ENCODE results near the gene USP13.

The USP13 gene

DNA sequence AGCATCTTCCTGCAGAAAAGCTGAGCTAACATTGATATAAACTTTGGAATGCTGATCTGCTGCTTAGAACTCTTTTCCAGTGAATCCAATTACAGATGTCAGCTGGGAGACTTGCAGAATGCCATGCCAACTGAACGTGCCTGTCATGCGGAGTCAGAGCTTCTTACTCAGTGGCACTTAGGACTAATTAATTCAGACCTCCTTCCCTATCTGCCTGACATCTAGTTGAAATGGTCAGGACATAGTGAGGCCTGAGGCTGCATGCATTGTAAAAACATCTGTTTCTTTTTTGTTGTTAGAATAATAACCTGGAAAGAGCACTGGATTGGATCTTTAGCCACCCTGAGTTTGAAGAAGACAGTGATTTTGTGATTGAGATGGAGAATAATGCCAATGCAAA is 112.6 kb downstream of the USP13 start:
- no peaks in the 10 kb centered on the region for H4K20me1 ChIP-seq (ENCODE audit: insufficient read depth, low read length)
- no peak overlapping the region for H2AFZ ChIP-seq (ENCODE audit: low read depth, low read length)
- H3K9ac ChIP-seq (ENCODE audit: low read length) = no peak overlapping the region
- no peak overlapping the region for H3K4me2 ChIP-seq (ENCODE audit: low read length)
- no peak for TF ChIP-seq EZH2phosphoT487 (IDR thresholded peaks at IDR 0.05; ENCODE audit: low read depth)
- TF ChIP-seq, protein P1, sequence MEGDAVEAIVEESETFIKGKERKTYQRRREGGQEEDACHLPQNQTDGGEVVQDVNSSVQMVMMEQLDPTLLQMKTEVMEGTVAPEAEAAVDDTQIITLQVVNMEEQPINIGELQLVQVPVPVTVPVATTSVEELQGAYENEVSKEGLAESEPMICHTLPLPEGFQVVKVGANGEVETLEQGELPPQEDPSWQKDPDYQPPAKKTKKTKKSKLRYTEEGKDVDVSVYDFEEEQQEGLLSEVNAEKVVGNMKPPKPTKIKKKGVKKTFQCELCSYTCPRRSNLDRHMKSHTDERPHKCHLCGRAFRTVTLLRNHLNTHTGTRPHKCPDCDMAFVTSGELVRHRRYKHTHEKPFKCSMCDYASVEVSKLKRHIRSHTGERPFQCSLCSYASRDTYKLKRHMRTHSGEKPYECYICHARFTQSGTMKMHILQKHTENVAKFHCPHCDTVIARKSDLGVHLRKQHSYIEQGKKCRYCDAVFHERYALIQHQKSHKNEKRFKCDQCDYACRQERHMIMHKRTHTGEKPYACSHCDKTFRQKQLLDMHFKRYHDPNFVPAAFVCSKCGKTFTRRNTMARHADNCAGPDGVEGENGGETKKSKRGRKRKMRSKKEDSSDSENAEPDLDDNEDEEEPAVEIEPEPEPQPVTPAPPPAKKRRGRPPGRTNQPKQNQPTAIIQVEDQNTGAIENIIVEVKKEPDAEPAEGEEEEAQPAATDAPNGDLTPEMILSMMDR (IDR thresholded peaks at IDR 0.05; ENCODE audit: low read depth, low read length) = no peak
- peaks cover 39% of the 10 kb centered on the region for H3K36me3 ChIP-seq (replicated peaks; ENCODE audit: low read depth, low read length)
- H3K79me2 ChIP-seq (ENCODE audit: low read length) = no peaks in the 10 kb centered on the region
- H3K4me3 ChIP-seq (ENCODE audit: low read length) = no peak overlapping the region
- peaks cover 5% of the 10 kb centered on the region; the same call in 1 of the 2 replicates for H3K4me1 ChIP-seq (ENCODE audit: low read length)
- no peaks in the 10 kb centered on the region for H3K9me3 ChIP-seq (ENCODE audit: insufficient read depth, low read length)
- no peaks in the 10 kb centered on the region for H3K27me3 ChIP-seq (ENCODE audit: low read depth, low read length)
- H3K27ac ChIP-seq (ENCODE audit: low read length) = no peak overlapping the region

DNA sequence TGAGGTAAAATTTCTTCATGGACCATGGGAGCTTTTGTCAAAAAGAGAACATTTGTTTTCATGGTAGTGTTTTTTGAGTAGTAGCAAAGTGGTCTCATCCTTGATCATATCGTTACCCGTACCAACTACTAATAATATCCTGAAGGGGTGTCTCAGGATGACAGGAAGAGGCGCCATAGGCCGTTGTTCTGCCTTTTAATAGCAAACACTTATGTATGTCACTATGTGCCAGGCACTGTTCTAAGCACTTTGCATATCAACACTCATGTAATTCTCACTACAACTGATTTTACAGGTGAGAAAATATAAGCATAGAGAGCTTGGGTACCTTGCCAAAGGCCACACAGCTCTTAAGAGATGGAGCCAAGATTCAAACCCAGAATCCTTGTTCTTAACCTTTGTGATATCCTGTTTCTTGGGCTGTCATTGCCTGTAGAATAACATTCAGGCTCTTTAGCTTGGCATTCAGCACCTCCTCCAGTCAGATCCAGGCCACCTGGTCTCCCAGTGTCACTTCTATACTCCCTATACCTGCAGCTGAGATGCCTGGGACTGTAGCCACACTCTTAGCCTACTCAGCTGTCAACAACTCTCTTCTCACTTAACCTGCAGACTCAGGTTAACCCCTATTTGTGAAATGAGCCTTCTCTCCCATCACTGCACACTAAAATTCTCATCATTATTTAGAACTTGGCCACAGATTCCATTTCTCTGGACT is 113.7 kb downstream of the USP13 start:
- Histone ChIP-seq H3K79me2 (ENCODE audit: low read length) (no peaks in the 10 kb centered on the region), H3K4me2 (ENCODE audit: low read length) (no peak overlapping the region), H2AFZ (ENCODE audit: low read depth, low read length) (no peak overlapping the region), H3K4me3 (ENCODE audit: low read length) (no peak overlapping the region), H3K9ac (ENCODE audit: low read length) (no peak overlapping the region), H4K20me1 (ENCODE audit: insufficient read depth, low read length) (no peaks in the 10 kb centered on the region), H3K9me3 (ENCODE audit: insufficient read depth, low read length) (no peaks in the 10 kb centered on the region), H3K27ac (ENCODE audit: low read length) (no peak overlapping the region), H3K27me3 (ENCODE audit: low read depth, low read length) (no peaks in the 10 kb centered on the region), H3K4me1 (ENCODE audit: low read length) (peaks cover 5% of the 10 kb centered on the region; the same call in 1 of the 2 replicates), H3K36me3 (replicated peaks; ENCODE audit: low read depth, low read length) (peaks cover 32% of the 10 kb centered on the region)
- TF ChIP-seq, protein P1 (IDR thresholded peaks at IDR 0.05; ENCODE audit: low read depth, low read length) = no peak

DNA sequence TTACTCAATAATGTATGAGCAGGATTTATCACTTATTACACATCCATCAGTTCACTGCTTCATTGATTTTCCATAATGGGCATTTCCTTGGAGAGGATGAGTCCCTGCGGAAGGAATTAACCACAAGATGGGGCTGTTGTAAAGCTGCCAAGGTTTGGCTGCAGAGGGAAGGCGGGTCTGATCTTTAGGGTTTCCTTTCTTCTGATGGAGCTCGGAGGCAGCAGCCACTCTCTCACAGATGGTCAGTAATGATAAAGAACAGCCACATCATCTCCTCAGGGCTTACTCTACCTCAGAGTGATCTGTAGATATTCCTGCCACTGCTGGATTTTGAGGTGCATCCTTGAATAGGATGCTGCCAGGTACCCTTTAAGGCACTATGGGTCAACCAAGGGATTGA is 115.2 kb downstream of the USP13 start:
- H3K4me1 ChIP-seq (ENCODE audit: low read length) = peaks cover 5% of the 10 kb centered on the region; the same call in 1 of the 2 replicates
- no peaks in the 10 kb centered on the region for H3K9me3 ChIP-seq (ENCODE audit: insufficient read depth, low read length)
- no peaks in the 10 kb centered on the region for H3K27me3 ChIP-seq (ENCODE audit: low read depth, low read length)
- TF ChIP-seq EZH2phosphoT487 (IDR thresholded peaks at IDR 0.05; ENCODE audit: low read depth) = no peak
- TF ChIP-seq, protein P1 (IDR thresholded peaks at IDR 0.05; ENCODE audit: low read depth, low read length) = peak; percentile 26
- H3K9ac ChIP-seq (ENCODE audit: low read length) = no peak overlapping the region
- H2AFZ ChIP-seq (ENCODE audit: low read depth, low read length) = no peak overlapping the region
- no peaks in the 10 kb centered on the region for H4K20me1 ChIP-seq (ENCODE audit: insufficient read depth, low read length)
- no peak overlapping the region for H3K4me3 ChIP-seq (ENCODE audit: low read length)
- no peak overlapping the region for H3K4me2 ChIP-seq (ENCODE audit: low read length)
- H3K79me2 ChIP-seq (ENCODE audit: low read length) = no peaks in the 10 kb centered on the region
- H3K36me3 ChIP-seq (replicated peaks; ENCODE audit: low read depth, low read length) = peaks cover 33% of the 10 kb centered on the region
- H3K27ac ChIP-seq (ENCODE audit: low read length) = no peak overlapping the region

DNA sequence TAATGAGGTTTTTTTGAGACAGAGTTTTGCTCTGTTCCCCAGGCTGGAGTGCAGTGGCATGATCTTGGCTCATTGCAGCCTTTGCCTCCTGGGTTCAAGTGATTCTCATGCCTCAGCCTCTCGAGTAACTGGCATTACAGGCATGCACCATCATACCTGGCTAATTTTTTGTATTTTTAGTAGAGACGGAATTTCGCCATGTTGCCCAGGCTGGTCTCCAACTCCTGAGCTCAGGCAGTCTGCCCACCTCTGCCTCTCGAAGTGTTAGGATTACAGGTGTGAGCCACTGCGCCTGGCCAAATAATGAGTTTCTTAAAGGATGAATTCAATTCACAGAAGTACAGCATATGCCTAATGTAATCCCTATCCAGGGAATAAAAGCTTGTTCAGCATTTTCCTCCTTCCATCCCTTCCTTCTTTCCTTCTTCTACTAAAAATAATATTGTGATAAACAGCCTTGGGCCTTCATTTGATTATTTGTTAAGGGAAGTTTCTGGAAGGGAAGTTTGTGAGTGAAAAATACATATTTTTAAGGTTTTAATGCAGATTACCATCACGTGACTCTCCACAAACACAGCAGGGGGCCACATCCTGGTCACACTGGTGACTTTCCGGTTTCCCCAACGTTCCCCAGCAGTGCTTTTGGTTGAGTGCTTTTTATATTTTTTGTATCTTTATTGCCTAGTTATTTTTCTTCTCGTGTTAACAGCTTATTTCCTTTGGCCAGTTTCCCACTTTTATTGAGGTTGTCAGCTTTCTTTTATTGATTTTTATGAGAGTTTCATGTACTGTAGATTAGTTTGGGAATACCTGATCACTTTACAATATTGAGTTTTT is 116.8 kb downstream of the USP13 start:
- Histone ChIP-seq H3K9ac (ENCODE audit: low read length) (no peak overlapping the region), H3K4me3 (ENCODE audit: low read length) (no peak overlapping the region), H3K36me3 (replicated peaks; ENCODE audit: low read depth, low read length) (peaks cover 43% of the 10 kb centered on the region), H3K9me3 (ENCODE audit: insufficient read depth, low read length) (no peaks in the 10 kb centered on the region), H2AFZ (ENCODE audit: low read depth, low read length) (no peak overlapping the region), H3K27ac (ENCODE audit: low read length) (no peak overlapping the region), H3K27me3 (ENCODE audit: low read depth, low read length) (no peaks in the 10 kb centered on the region), H3K4me1 (ENCODE audit: low read length) (peaks cover 5% of the 10 kb centered on the region; the same call in 1 of the 2 replicates), H3K79me2 (ENCODE audit: low read length) (no peaks in the 10 kb centered on the region), H4K20me1 (ENCODE audit: insufficient read depth, low read length) (no peaks in the 10 kb centered on the region), H3K4me2 (ENCODE audit: low read length) (no peak overlapping the region)
- TF ChIP-seq, protein P1 (IDR thresholded peaks at IDR 0.05; ENCODE audit: low read depth, low read length) = no peak
- no peak for TF ChIP-seq EZH2phosphoT487 (IDR thresholded peaks at IDR 0.05; ENCODE audit: low read depth)

All from OCI-LY3 (cell line).